PC-9 (cell line): ENCODE data around the gene DOCK1. TPM values are rescaled to one million over a fixed set of nuclear protein-coding genes. Genes with fewer than 3 reads are reported as not detected.

ENCODE experiments used
- BruUV-seq: library from RNA; stranded (reverse); fragments of 400-500 nt; replicated peaks from 2 replicates; lab custom pipeline; 2021; lab: Mats Ljungman, UMichigan
- CTCF ChIA-PET: fragments of 300-600 bp; sonication (Branson Sonifier 250); formaldehyde crosslinking; loops from one replicate; lab custom pipeline; 2022; ENCODE audit warnings: antibody characterized with exemption; lab: Charles Lee
- POLR2A ChIA-PET: fragments of 300-600 bp; sonication (Branson Sonifier 250); formaldehyde crosslinking; loops from one replicate; lab custom pipeline; 2022; ENCODE audit warnings: antibody characterized with exemption; ENCODE audit not compliant: unreplicated experiment; lab: Charles Lee
- DNase-seq, 2 experiments: peaks; one replicate each; pipeline versions ENCODE4 v3.0.0 to v3.0.0-alpha.2; 2015 to 2022; ENCODE audit warnings: mixed read lengths in 1 of 2
- H2AFZ ChIP-seq: fragments of 200-600 bp; sonication (generic); 2 replicates; pipeline ENCODE4 v1.8.1; 2017; ENCODE audit warnings: antibody characterized with exemption
- H3F3A ChIP-seq: fragments of 200-600 bp; sonication (generic); 2 replicates; pipeline ENCODE4 v1.8.1; 2017; ENCODE audit warnings: antibody characterized with exemption, mild to moderate bottlenecking, low read depth; ENCODE audit not compliant: insufficient read depth
- H3K27ac ChIP-seq: fragments of 200-600 bp; sonication (generic); 2 replicates; pipeline ENCODE4 v1.6.1; 2016; ENCODE audit warnings: mixed run types
- H3K27me3 ChIP-seq: fragments of 200-600 bp; sonication (generic); 2 replicates; pipeline ENCODE4 v1.6.1; 2016; ENCODE audit warnings: low read depth, mixed run types; ENCODE audit not compliant: insufficient read depth
- H3K36me3 ChIP-seq: fragments of 200-600 bp; sonication (generic); 2 replicates; pipeline ENCODE4 v1.6.1; 2016; ENCODE audit warnings: low read depth, mixed run types
- H3K4me1 ChIP-seq: fragments of 200-600 bp; sonication (generic); replicated peaks from 2 replicates; pipeline ENCODE4 v1.6.1; 2016; ENCODE audit warnings: mixed run types; ENCODE audit not compliant: insufficient read depth
- H3K4me2 ChIP-seq: fragments of 200-600 bp; sonication (generic); 2 replicates; pipeline ENCODE4 v1.6.1; 2017; ENCODE audit warnings: mixed run types
- H3K4me3 ChIP-seq: fragments of 200-600 bp; sonication (generic); 2 replicates; pipeline ENCODE4 v1.6.1; 2016; ENCODE audit warnings: mixed run types
- H3K79me2 ChIP-seq: fragments of 200-600 bp; sonication (generic); 2 replicates; pipeline ENCODE4 v1.6.1; 2017; ENCODE audit warnings: low read depth, mixed run types
- H3K9me2 ChIP-seq: fragments of 200-600 bp; sonication (generic); 2 replicates; pipeline ENCODE4 v1.8.1; 2017; ENCODE audit warnings: mild to moderate bottlenecking; ENCODE audit not compliant: insufficient read depth
- H3K9me3 ChIP-seq: fragments of 200-600 bp; sonication (generic); 2 replicates; pipeline ENCODE4 v1.8.1; 2016; ENCODE audit warnings: low read depth; ENCODE audit not compliant: insufficient read depth
- H4K20me1 ChIP-seq: fragments of 200-600 bp; sonication (generic); 2 replicates; pipeline ENCODE4 v1.8.1; 2017; ENCODE audit not compliant: insufficient read depth
- EZH2 ChIP-seq: fragments of 200-600 bp; sonication (generic); IDR thresholded peaks from 2 replicates; pipeline ENCODE4 v1.8.0; 2017; ENCODE audit warnings: antibody characterized with exemption, low read depth
- intact Hi-C: fragments of 100-400 bp; cut with micrococcal nuclease; formaldehyde crosslinking; loops from one replicate; pipeline ENCODE4 v1.10.0; 2022; ENCODE audit not compliant: unreplicated experiment
- total RNA-seq: library from RNA; stranded (reverse); gene quantifications from 2 replicates; pipeline ENCODE4 v1.2.3, GENCODE V29; 2021
- TF ChIP-seq, protein P1 (sequence below): fragments of 200-600 bp; sonication (generic); conservative IDR thresholded peaks from 2 replicates; pipeline ENCODE4 v1.6.1; 2017; ENCODE audit warnings: mixed run types, antibody characterized with exemption, mild to moderate bottlenecking, moderate library complexity

The DOCK1 gene
- total RNA-seq, 1 experiment from 2014 or later: 24.8 TPM

DNA sequence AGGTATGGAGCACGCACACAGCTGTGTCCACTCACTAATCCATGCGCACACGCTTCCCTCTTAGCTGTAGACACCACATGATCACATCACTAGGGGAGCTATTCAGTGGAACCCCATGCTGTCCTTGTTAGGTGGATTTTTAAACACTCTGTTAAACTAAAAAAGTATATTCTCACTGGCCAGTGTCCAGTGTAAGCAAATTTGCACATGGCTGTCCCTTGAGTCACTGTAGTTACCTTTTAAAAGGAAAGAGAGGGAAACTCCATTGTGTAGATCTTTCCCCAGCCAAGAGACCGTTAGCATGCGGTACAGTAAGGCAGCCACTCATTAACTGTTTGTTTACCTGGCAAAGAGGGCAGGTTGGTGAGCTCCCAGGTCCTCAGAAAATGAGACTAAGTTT lies 372.8 kb downstream of the DOCK1 start:
- Histone ChIP-seq H3K4me2 (no peak overlapping the region), H3K27ac (no peak overlapping the region)
- TF ChIP-seq, protein P1, sequence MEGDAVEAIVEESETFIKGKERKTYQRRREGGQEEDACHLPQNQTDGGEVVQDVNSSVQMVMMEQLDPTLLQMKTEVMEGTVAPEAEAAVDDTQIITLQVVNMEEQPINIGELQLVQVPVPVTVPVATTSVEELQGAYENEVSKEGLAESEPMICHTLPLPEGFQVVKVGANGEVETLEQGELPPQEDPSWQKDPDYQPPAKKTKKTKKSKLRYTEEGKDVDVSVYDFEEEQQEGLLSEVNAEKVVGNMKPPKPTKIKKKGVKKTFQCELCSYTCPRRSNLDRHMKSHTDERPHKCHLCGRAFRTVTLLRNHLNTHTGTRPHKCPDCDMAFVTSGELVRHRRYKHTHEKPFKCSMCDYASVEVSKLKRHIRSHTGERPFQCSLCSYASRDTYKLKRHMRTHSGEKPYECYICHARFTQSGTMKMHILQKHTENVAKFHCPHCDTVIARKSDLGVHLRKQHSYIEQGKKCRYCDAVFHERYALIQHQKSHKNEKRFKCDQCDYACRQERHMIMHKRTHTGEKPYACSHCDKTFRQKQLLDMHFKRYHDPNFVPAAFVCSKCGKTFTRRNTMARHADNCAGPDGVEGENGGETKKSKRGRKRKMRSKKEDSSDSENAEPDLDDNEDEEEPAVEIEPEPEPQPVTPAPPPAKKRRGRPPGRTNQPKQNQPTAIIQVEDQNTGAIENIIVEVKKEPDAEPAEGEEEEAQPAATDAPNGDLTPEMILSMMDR: no peak
- TF ChIP-seq EZH2: no peak

DNA sequence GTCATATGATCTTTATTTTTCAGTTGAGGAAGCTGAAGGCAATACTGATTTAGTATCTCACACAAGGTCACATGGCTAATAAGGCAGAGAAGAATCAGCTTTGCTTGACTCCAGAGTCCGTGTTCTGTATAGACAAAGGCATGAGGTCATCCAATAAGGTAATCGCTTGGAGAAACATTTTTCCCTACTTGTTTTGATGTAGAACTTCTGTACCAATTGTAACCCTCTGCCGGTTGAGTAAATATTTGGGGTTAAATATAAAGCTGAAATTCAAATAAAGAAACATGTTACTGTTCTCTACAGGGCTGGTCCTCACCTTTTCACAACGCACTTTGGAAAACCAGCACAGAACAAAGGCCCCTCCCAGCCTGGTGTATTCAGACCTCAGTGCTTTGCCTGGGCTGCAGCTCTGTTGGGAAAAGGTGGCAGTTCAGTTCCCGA lies 374.1 kb downstream of the DOCK1 start:
- no peaks in the 10 kb centered on the region for H3K9me3 ChIP-seq
- DNase-seq: no peak
- H2AFZ ChIP-seq: no peak overlapping the region
- H3K36me3 ChIP-seq: no peaks in the 10 kb centered on the region
- CTCF ChIA-PET: no interaction called here
- H3K4me2 ChIP-seq: no peak overlapping the region
- BruUV-seq: no TSS peak
- no peaks in the 10 kb centered on the region for H3K9me2 ChIP-seq
- intact Hi-C loops: no loop called here
- no peaks in the 10 kb centered on the region for H4K20me1 ChIP-seq
- H3K79me2 ChIP-seq: no peaks in the 10 kb centered on the region
- H3K4me1 ChIP-seq: no peaks in the 10 kb centered on the region
- no peak overlapping the region for H3K27ac ChIP-seq
- no peaks in the 10 kb centered on the region for H3K27me3 ChIP-seq
- no peak overlapping the region for H3K4me3 ChIP-seq
- POLR2A ChIA-PET: no interaction called here
- H3F3A ChIP-seq: no peaks in the 10 kb centered on the region
- TF ChIP-seq EZH2: no peak
- TF ChIP-seq, protein P1: no peak

More for the DNA sequence above, 372.8 kb downstream of the DOCK1 start:
- Histone ChIP-seq H3K36me3 (no peaks in the 10 kb centered on the region), H3K4me3 (no peak overlapping the region), H3K79me2 (no peaks in the 10 kb centered on the region), H2AFZ (no peak overlapping the region), H3K9me2 (no peaks in the 10 kb centered on the region), H4K20me1 (no peaks in the 10 kb centered on the region), H3K9me3 (no peaks in the 10 kb centered on the region), H3F3A (no peaks in the 10 kb centered on the region), H3K27me3 (no peaks in the 10 kb centered on the region), H3K4me1 (no peaks in the 10 kb centered on the region)
- BruUV-seq: no TSS peak
- CTCF ChIA-PET: no interaction called here
- POLR2A ChIA-PET: no interaction called here
- DNase-seq: no peak
- intact Hi-C loops: no loop called here

DNA sequence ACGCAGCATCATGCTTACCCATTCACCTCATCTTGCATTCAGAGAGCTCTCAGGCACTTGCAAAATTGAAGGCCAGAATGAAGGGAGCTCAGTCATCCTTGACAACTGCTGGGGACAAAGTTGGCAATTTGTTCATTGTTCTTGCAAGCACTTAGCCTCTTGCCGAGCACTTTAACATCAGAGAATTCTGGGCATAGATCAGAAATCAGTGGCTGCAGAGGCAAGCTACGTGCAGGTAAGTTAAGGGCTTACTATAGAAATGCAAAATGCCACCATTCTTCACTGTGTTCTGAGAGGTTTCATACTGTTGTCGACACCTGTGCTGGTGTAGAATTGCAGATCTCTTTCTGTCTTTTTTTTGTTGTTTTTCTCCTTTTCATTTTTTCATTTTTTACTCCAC lies 375.2 kb downstream of the DOCK1 start:
- H3F3A ChIP-seq: no peaks in the 10 kb centered on the region
- H3K4me2 ChIP-seq: no peak overlapping the region
- intact Hi-C loops: no loop called here
- H3K79me2 ChIP-seq: no peaks in the 10 kb centered on the region
- H3K4me3 ChIP-seq: no peak overlapping the region
- TF ChIP-seq, protein P1: no peak
- no peak for TF ChIP-seq EZH2
- POLR2A ChIA-PET: no interaction called here
- no peak for DNase-seq
- no peaks in the 10 kb centered on the region for H4K20me1 ChIP-seq
- CTCF ChIA-PET: no interaction called here
- no peaks in the 10 kb centered on the region for H3K9me3 ChIP-seq
- no peak overlapping the region for H3K27ac ChIP-seq
- H3K9me2 ChIP-seq: no peaks in the 10 kb centered on the region
- no peaks in the 10 kb centered on the region for H3K27me3 ChIP-seq
- BruUV-seq: no TSS peak
- no peaks in the 10 kb centered on the region for H3K4me1 ChIP-seq
- no peak overlapping the region for H2AFZ ChIP-seq
- no peaks in the 10 kb centered on the region for H3K36me3 ChIP-seq
